GM21381 (cell line): ENCODE data around the gene ADRA2A.

Source experiments
- ATAC-seq: cut with Tn5 transposase; IDR thresholded peaks from one replicate; pipeline ENCODE4 v1.9.1; 2021; ENCODE audit warnings: mild to moderate bottlenecking, moderate library complexity; ENCODE audit not compliant: unreplicated experiment

ADRA2A gene

DNA sequence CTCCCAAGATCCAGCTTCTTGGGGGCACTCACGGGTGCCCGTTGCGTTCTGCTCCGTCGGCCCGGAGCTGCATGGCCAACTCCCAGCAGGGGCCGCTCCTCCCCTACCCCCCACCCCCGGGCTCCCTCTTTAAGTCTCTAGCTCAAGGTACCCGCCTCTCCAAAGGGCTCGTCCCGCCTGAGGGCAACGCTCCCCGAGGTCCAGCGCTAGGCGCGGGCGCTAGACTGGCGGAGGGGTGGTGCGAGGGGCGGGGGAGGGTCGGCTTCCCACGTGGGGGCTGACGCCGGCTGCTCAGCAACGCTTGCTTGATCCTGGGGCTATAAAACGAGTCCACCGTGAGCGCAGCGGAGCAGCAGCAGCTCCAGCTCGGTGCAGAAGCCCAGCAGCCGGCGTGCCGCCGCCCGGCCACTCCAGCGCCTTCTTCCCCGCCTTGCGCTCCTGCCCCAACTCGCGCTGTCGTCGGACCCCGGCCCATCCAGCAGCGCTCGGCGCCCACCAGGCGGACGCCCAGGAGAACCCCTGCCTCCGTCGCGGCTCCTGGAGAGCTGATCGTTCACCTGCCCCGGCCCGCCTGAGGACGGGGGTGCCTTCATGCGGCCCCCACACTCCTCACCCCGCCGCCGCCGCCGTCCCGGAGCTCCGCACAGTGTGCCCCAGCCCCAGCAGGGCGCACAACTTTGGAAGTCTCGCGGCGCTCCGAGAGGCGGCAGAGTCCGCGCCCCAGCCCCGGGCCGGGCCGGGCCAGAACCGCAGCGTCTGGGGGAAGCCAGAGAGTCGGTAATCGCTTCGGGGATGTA, at the start of gene ADRA2A:
TSS of gene ADRA2A (plus strand) at position 348 of the 797 bp plus-strand sequence. CDS start 968 bp downstream, outside the sequence.
- ATAC-seq = no peak

DNA sequence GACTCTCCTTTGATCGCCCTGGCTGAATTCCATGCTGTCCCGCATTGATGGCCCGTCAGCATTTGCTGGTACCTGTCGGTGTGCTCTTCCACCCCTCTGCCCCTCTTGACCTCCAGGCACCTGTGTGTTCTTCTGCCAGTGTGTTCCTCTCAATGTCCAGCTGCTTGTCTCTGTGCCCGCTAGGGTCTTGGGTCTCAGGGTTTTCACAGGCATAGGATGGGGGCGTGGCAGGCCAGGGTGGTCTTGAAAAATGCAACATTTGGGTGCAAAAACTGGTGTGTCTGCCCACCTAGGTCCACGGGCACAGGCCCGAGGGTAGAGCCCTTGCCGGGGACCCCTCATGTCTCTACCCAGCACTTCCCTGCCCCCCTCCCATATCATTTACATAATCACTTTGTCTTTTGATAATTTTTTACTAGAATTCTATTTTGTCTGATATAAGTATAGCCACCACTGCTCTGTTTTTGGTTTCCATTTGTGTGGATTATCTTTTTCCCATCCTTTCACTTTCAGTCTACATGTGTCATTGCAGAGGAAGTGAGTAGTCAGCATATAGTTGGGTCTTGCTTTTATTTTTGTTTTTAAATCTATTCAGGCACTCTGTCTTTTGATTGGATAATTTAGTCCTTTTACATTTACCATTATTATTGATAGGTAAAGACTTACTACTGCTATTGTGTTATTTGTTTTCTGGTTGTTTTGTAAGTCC, 46.6 kb upstream of the ADRA2A start:
- ATAC-seq = peak; percentile 60

DNA sequence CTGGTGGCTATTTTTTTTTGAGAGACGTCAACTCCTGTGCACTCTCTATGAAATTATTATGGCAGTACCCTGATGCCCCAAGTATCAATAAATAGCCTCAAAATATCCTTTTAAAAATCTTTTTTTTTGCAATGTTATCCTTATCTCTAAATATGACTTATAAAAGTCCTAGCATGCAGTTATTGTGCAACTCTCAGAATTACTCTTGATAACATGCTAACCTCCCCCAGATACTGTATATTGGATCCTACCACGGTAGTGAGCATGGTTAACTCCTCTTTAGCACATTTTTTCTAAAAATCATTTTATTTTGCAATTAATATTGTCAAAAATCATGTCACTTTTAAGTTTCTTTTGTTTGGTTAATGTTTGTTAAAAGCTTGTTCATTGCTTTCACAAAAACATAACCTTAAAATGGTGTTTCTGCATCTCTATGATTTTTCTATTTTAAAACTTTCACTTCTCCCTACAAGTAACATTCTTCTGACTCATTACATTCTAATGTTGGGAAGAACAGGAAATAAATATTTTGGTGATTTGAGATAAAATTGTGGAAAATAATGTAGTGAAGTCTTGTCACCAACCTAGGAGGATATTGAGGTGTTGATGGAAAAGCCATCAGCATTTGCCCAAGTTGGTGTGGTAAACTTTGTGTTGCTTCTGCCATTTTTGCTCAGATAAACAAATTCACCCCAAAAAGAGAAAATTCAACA, 42.1 kb upstream of the ADRA2A start:
- no peak for ATAC-seq

DNA sequence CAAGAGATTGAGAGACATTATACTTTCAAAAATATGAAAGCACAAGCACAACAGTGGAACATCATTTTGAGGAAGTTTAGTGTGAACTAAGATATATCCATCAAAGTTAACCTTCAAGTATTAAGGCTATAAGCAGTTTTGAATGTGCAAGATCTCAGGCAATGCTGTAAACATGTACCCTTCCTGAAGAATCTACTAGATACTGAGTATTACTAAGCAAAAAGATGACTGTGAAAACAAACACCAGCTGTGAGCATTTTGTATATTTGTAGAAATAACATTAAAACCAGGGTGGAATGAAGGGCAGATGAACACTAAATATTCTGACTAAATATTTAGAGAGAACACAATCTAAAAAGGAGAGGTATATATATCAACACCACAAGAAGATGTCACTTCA, 41.3 kb upstream of the ADRA2A start:
- no peak for ATAC-seq

DNA sequence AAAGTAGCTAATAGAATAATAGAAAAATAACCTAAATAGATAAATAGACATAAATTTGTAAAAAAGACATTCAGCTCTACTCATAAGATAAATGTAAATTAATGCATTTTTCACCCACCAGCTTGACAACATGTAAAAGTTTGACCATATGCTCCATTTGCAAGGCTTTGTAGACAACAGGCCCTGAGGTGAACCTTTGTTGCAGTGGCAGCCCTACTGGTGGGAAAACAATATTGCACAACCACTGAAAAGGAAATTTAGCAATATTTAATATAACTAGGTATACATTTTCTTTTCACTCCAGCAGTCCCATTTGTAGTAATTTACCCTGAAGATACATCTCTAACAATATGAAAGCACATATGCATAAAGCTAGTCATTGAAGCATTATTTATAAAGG, 39.0 kb upstream of the ADRA2A start:
- no peak for ATAC-seq

DNA sequence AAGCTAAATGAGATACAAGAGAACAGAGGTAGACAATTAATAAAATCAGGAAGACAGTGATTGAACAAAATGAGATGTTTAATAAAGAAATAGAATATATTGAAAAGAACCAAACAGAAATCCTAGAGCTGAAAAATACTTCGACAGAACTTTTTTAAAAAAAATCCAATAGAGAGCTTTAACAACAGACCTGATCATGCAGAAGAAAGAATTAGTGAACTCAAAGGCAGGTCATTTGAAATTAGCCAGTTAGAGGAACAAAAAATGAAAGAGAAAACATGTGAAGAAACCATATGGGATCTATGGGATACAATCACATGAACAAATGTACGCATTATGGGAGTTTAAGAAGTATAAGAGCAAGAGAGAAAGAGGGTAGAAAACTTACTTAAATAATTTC, 37.3 kb upstream of the ADRA2A start:
- no peak for ATAC-seq

DNA sequence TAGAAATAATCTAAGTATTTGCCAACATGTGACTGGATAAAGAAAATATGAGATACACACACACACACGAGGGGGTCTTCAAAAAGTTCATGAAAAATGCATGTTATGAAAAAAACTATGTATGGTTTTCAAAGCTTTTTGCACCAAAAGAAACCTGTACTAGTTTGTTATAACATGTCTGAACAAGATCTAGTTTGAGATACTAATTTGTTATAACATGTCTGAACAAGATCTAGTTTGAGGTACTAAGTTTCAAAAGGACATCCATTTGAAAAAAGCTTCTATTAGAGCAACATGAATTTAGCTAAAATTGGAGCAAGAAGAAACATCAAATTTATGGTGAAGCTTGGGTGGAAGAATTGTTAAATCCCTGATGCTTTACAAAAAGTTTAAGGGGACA, 19.8 kb upstream of the ADRA2A start:
- ATAC-seq = no peak

DNA sequence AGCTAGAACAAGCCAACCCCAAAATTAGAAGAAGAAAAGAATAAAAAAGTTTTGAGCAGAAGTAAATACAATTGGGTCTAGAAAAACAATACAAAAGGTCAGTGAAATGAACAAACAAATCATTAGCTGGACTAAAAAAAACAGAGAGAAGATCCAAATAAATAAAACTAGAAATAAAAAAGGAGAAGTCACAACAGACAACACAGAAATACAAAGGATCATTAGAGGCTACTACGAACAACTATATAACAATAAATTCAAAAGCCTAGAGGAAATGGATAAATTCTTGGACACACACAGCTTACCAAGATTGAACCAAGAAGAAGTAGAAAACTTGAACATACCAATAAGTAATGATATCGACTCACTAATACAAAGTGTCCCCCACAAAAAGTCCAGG, 13.4 kb upstream of the ADRA2A start:
- no peak for ATAC-seq

DNA sequence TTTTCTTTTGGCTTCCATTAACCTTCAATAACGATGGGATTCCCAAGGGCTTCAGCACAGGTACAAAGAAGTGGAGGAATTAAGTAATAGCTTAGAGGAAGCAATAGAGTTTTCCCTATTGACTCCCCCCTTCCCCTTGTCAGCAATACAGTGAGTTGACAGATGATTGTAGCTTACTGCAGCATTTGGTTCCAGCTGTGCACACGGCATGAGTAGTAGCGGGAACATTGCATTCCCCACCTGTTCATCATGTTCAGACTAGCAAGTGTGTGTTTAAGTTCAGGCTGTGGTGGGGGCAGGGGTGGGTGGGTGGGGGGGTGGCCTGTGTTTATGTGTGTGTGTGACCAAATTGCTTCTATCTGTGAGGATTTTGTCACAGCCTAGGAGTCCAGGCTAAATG, 4.6 kb upstream of the ADRA2A start:
- no peak for ATAC-seq

DNA sequence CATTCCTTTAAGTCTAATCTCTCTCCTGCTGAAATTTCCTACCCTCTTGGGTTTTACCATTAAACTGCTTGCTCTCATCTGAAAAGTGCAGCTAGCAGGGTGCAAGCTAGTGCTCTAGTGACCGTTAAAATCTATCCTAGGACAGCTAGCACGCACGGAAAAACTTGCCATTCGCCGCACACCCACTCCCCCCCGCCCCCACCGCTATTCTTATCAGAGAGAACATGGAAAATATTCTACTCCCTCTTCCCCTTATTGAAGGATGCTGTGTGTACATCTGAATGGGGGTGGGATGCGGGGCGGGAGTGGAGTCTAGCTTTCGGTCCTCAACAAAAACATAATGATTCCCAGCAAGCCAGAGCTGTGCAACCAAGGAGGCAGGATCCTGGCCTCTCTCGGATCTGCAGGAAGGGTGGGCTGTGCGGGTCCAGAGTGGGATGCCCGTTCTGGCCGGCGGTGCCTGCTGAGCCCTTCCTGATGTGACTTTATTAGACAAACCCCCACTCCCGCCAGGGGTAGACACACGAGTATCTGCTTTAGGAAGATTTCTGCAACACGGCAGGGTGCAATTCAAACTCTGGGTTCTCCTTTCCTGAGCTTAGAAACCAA, 1.1 kb upstream of the ADRA2A start:
- no peak for ATAC-seq

DNA sequence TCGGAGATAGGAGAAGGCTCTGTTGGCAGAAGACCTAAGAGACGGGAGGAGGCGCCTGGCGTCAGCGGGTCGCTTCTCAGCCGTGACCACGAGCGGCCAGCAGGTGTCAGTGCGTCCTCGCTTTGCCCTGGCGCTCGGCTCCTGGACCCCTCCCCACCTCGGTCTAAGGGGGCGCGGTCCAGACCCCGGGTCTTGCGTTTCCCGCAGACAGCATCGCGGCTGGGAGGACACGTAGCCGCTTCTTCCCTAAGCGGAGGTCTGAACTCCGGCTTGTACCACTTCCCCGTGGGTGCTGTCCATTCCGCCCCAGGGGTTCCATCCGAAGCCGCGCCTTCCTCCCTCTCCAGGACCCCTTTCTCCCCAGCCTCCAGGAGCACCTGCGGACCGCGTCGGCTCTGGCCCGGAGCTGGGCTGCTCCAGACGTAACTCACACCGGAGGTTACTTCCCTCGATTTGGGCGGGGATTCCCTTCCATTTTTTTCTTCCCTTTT, 593 bp upstream of the ADRA2A start:
- peak; percentile 69 for ATAC-seq

DNA sequence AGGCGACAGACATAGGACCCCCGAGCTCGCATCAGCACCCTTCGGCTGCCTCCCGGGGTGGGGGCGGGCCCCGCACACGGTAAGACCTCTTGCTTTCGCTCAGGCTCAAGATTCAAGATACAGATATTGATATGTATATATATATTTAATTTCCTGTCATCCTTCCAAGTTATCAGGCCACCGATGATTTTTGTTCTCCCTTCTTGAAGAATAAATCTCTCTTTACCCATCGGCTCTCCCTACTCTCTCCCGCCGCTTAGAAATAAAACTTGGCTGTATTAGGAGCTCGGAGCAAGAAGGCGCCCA, 603 bp downstream of the ADRA2A start:
- ATAC-seq = no peak

DNA sequence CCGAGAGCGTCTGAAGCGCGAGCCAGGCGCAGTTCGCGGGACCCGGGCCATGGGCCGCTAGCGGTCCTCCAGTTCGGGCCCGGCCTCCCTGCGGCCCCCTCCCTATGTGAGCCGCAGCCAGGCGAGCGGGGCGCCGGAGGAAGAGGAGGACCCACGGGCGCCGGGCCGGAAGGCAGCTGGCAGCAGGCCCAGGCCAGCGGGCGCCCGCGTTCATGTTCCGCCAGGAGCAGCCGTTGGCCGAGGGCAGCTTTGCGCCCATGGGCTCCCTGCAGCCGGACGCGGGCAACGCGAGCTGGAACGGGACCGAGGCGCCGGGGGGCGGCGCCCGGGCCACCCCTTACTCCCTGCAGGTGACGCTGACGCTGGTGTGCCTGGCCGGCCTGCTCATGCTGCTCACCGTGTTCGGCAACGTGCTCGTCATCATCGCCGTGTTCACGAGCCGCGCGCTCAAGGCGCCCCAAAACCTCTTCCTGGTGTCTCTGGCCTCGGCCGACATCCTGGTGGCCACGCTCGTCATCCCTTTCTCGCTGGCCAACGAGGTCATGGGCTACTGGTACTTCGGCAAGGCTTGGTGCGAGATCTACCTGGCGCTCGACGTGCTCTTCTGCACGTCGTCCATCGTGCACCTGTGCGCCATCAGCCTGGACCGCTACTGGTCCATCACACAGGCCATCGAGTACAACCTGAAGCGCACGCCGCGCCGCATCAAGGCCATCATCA, 1.1 kb downstream of the ADRA2A start:
- no peak for ATAC-seq

DNA sequence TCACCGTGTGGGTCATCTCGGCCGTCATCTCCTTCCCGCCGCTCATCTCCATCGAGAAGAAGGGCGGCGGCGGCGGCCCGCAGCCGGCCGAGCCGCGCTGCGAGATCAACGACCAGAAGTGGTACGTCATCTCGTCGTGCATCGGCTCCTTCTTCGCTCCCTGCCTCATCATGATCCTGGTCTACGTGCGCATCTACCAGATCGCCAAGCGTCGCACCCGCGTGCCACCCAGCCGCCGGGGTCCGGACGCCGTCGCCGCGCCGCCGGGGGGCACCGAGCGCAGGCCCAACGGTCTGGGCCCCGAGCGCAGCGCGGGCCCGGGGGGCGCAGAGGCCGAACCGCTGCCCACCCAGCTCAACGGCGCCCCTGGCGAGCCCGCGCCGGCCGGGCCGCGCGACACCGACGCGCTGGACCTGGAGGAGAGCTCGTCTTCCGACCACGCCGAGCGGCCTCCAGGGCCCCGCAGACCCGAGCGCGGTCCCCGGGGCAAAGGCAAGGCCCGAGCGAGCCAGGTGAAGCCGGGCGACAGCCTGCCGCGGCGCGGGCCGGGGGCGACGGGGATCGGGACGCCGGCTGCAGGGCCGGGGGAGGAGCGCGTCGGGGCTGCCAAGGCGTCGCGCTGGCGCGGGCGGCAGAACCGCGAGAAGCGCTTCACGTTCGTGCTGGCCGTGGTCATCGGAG, 1.8 kb downstream of the ADRA2A start:
- ATAC-seq = no peak

DNA sequence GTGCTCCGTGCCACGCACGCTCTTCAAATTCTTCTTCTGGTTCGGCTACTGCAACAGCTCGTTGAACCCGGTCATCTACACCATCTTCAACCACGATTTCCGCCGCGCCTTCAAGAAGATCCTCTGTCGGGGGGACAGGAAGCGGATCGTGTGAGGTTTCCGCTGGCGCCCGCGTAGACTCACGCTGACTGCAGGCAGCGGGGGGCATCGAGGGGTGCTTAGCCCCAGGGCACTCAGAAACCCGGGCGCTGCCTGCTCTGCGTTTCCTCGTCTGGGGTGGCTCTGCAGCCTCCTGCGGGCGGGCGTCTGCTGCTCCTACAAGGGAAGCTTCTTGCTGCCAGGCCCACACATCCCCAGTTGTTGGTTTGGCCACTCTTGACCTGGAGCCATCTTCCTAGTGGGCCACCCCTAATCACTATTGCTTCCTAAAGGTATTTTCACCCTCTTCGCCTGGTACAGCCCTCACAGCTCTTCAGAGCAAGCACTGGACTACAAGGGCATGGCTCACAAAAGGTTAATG, 2.5 kb downstream of the ADRA2A start:
- no peak for ATAC-seq

DNA sequence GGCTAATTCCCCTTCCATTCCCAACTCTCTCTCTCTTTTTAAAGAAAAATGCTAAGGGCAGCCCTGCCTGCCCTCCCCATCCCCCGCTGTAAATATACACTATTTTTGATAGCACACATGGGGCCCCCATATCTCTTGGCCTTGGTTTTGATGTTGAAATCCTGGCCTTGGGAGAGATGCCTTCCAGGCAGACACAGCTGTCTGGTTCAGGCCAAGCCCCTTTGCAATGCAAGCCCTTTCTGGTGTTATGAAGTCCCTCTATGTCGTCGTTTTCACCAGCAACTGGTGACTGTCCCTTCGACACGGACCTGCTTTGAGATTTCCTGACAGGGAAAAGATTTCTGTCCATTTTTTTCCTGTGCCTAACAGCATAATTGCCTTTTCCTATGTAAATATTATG, 3.0 kb downstream of the ADRA2A start:
- ATAC-seq = no peak

DNA sequence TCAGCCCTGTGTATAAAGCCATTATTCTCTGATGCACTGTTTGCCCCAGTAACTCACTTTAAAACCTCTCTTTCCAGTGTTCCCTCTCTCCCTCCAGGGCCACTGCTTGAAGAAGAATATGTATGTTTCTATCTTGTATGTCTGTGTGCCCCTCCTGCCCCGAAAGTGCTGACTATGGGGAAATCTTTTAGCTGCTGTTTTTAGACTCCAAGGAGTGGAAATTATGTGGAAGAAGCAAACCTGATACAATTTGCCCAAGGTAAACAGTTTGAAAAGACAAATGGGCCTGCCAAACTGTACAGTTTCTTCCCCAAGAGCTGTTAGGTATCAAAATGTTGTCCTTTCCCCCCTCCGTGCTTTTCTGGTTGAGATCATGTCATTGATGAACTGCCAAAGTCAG, 3.4 kb downstream of the ADRA2A start:
- no peak for ATAC-seq

DNA sequence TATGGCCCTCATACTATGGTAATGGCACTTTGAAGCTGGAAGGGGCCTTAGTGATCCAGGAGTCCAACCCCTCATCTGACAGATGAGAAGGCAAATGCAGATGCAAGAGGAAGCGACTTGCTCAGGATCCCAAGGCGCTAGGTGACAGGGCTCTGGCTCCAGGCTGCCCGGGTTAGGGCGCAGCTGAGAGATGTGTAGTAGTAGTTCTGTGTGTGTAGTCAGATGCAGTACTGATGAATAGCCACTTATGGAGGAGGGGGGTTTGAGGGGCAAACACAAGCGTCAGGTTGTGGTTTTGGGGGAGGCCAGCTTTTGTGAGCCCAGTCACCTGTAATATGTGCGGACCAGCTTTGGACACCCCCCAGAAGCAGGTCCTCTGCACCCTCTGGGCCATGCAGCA, 4.8 kb downstream of the ADRA2A start:
- ATAC-seq = no peak

DNA sequence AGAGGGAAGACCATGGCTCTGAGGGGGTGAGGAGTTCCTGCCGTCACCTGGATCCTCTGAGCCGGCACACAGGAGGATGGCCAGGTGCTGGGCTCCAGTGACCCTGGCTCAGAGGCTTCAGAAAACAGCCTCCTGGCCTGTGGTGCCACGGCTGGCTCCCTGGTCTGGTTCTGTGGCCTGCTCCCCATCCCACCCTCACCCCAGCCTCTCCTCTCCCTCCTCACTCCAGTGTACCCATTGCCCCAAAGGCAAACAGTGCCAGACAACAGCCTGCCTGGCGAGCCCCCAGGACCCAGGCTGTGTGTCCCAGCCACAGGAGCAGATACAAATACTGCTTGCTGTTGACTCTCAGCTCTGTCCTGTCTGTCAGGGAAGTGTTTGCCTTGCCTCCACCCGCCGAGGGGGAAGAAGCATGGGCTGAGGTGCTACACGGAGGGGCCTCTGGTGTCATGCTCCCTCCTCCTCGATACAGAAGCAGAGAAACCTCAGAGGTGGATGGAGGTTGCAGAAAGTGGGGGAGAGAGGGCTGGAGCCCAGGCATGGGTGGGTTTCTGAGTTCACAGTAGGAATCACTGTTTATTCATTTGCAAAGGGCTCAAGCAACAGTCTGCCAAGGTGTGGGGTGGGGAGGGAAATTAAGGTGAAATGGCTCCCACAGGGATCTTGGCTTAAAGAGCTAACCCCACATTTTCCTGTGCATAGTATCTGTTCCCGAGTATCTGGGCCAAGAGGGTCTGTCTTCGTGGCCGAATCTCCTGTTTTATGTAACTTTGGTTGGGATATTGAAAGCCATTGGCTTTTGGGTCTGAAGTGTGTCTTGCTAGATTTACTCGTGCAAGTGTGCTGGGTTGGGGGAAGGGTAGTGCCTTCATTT, 5.5 kb downstream of the ADRA2A start:
- ATAC-seq = no peak
